ENCODE results near the gene SH3RF2. TPM values are rescaled to one million over a fixed set of nuclear protein-coding genes. Genes with fewer than 3 reads are reported as not detected.

Gene SH3RF2
- total and polyA plus RNA-seq, 10 of the 15 experiments (the other 5 are each of a cell fraction or from before 2014, with no cell fraction given) = 0.15 TPM; not detected in 9

GRCh38 chr5:146055432-146055831, 119.1 kb downstream of the SH3RF2 start (continued):
- no peak for TF ChIP-seq NR2C2 (IDR thresholded peaks at IDR 0.05; ENCODE audit: borderline replicate concordance, control insufficient read depth, insufficient read length, low read depth)
- no peak for TF ChIP-seq SUPT20H (IDR thresholded peaks at IDR 0.05; ENCODE audit: borderline replicate concordance, control insufficient read depth, low read depth, low read length)
- TF ChIP-seq BRCA1 (IDR thresholded peaks at IDR 0.05; ENCODE audit: low read depth, low read length) = no peak
- TF ChIP-seq KAT2A (conservative IDR thresholded peaks at IDR 0.05; ENCODE audit: control insufficient read depth, low read depth, low read length) = no peak
- TF ChIP-seq NFYA (IDR thresholded peaks at IDR 0.05; ENCODE audit: borderline replicate concordance, low read depth, low read length) = no peak
- TF ChIP-seq SREBF2 (IDR thresholded peaks at IDR 0.05; ENCODE audit: low read length) = no peak
- no peak for TF ChIP-seq ZZZ3 (IDR thresholded peaks at IDR 0.05; ENCODE audit: control insufficient read depth, insufficient read length, low read depth)
- TF ChIP-seq PBX3 (IDR thresholded peaks at IDR 0.05; ENCODE audit: insufficient replicate concordance, low read depth, low read length) = no peak
- TF ChIP-seq SREBF1 (IDR thresholded peaks at IDR 0.05; ENCODE audit: low read length) = no peak

GRCh38 chr5:146059460-146060220, 123.3 kb downstream of the SH3RF2 start:
- Histone ChIP-seq H3K9ac (ENCODE audit: control insufficient read depth, insufficient read depth, low read length) (no peak overlapping the region), H3K4me3 (no peak overlapping the region), H3K27ac (ENCODE audit: control insufficient read depth, insufficient read depth) (no peak overlapping the region), H3K27me3 (replicated peaks in 1 of 2; ENCODE audit: control insufficient read depth in 2 of 2, insufficient read depth in 2 of 2, low read length in 1 of 2) (no peaks in the 10 kb centered on the region; a peak in 2 of 4 replicates), H3K79me2 (ENCODE audit: control insufficient read depth, insufficient read depth, low read length) (no peaks in the 10 kb centered on the region), H3K4me1 (ENCODE audit: control insufficient read depth, insufficient read depth, low read length) (no peaks in the 10 kb centered on the region), H4K20me1 (ENCODE audit: control insufficient read depth, insufficient read depth) (no peaks in the 10 kb centered on the region), H3K4me2 (ENCODE audit: control insufficient read depth, insufficient read depth) (no peak overlapping the region), H3K36me3 (ENCODE audit: control insufficient read depth in 2 of 2, insufficient read depth in 2 of 2, low read length in 1 of 2) (no peaks in the 10 kb centered on the region), H2AFZ (ENCODE audit: control insufficient read depth, low read depth, low read length) (no peak overlapping the region), H3K9me3 (replicated peaks; ENCODE audit: control insufficient read depth, insufficient read depth, low read length) (no peaks in the 10 kb centered on the region)
- ATAC-seq (no peak), DNase-seq (ENCODE audit: low read depth, low spot score) (no peak), FAIRE-seq (no peak)
- RAD21 ChIA-PET (ENCODE audit: unreplicated experiment) = no interaction called here
- in situ Hi-C loops (cut with MboI) = no loop called here
- SMC1A ChIA-PET (ENCODE audit: uncharacterized antibody, unreplicated experiment) = no interaction called here
- intact Hi-C loops (cut with micrococcal nuclease; ENCODE audit: unreplicated experiment) = loop anchor here (10.0 kb wide), 1 partner anchor 1855 kb away; no protein-coding TSS in a partner anchor
- WGBS (ENCODE audit: insufficient coverage, insufficient replicate concordance, low lambda C conversion rate, missing lambda C conversion rate) = 57% methylated on average over 22 of the region's 22 CpGs
- CTCF ChIA-PET = no interaction called here
- POLR2A ChIA-PET = interaction anchor here (0.7 kb wide), 1 partner anchor 243 kb away, joined by 3 read pairs; no protein-coding TSS in a partner anchor
- no TSS peak for BruUV-seq (replicated peaks)
- TF ChIP-seq BACH1 (IDR thresholded peaks at IDR 0.05; ENCODE audit: borderline replicate concordance) = no peak
- TF ChIP-seq, protein P1, sequence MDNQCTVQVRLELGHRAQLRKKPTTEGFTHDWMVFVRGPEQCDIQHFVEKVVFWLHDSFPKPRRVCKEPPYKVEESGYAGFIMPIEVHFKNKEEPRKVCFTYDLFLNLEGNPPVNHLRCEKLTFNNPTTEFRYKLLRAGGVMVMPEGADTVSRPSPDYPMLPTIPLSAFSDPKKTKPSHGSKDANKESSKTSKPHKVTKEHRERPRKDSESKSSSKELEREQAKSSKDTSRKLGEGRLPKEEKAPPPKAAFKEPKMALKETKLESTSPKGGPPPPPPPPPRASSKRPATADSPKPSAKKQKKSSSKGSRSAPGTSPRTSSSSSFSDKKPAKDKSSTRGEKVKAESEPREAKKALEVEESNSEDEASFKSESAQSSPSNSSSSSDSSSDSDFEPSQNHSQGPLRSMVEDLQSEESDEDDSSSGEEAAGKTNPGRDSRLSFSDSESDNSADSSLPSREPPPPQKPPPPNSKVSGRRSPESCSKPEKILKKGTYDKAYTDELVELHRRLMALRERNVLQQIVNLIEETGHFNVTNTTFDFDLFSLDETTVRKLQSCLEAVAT (IDR thresholded peaks at IDR 0.05) = no peak
- no peak for TF ChIP-seq ZSCAN29 (IDR thresholded peaks at IDR 0.05)
- TF ChIP-seq MEF2B (IDR thresholded peaks at IDR 0.05; ENCODE audit: partially characterized antibody, poor library complexity, severe bottlenecking) = no peak
- no peak for TF ChIP-seq ZNF687 (IDR thresholded peaks at IDR 0.05)

Measured in GM12878 (cell line).